AG20443 (cell line): Measurements from ENCODE around the gene PAX1.

Experiments
- DNase-seq: peaks from one replicate; pipeline ENCODE4 v3.0.0; 2012; ENCODE audit warnings: low spot score, mixed read lengths

Gene PAX1

GRCh38 chr20:21703717-21704407 is 1.6 kb upstream of the PAX1 start:
- DNase-seq, result no peak

DNA sequence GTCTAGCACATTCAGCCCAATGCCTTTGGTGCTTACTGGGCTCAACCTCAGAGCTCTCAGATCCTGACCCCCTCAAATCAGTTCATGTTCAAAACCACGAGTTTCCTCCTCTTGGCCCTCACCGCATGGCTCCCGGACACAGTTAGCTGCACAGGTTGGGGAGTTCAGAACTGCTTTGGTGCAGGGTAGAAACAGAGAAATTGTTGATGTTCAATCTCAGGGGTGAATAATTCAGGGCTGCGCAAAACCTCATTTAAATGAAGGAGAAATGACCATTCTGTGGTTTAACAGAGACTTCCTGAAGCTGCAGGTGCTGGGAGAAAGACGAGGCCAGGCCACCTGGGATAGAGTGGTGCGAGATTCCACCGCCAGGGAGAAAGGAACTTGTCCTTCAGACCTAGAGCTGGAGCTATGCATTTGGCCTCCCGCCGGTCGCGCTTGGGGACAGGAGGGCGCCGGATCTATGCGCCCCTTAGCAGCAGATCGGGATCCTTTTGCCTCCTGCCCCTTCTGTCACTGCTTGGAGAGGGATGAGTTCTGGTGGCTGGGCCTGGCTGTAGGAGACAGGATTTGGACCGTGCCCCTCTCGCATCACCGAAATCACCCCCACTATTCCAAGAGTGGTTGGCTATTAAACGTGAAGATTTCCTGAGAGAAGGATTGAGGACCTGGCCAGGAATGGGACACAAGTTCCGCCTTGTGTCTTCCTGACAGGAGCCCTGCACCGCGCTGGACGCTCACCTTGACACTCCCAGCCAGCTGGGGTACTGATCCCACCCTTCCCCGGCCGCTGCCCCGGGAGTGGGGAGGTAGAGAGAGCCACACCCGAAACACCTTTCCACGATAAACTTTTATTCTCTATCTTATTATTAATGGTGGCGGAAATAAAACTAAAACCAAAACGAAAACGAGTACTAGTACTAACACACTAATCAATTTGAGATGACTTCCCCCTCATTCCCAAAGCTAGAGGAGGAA is 767 bp upstream of the PAX1 start:
- DNase-seq, result no peak

DNA sequence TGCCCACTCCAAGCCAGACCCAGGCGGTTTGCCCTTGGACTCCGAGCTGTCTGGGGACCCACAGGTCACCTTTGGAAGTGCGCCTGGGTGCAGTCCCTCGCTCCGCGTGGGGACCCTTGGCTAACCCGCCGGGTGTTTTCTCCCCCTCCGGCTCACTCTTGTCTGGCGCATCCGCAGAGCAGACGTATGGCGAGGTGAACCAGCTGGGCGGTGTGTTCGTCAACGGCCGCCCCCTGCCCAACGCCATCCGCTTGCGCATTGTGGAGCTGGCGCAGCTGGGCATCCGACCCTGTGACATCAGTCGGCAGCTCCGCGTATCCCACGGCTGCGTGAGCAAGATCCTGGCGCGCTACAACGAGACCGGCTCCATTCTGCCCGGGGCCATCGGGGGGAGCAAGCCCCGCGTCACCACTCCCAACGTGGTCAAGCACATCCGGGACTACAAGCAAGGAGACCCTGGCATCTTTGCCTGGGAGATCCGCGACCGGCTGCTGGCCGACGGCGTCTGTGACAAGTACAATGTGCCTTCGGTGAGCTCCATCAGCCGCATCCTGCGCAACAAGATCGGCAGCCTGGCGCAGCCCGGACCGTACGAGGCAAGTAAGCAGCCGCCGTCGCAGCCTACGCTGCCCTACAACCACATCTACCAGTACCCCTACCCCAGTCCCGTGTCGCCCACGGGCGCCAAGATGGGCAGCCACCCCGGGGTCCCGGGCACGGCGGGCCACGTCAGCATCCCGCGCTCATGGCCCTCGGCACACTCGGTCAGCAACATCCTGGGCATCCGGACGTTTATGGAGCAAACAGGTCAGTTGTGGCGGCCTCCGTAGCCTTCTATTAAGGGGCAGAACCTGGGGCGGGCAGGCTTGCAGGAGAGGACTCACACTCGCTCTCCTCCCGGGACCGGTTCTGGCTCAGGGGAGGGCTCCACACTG is 1.1 kb downstream of the PAX1 start:
- no peak for DNase-seq

- DNase-seq, result no peak
Observed at GRCh38 chr20:21707267-21707666, 1.8 kb downstream of the PAX1 start.

DNA sequence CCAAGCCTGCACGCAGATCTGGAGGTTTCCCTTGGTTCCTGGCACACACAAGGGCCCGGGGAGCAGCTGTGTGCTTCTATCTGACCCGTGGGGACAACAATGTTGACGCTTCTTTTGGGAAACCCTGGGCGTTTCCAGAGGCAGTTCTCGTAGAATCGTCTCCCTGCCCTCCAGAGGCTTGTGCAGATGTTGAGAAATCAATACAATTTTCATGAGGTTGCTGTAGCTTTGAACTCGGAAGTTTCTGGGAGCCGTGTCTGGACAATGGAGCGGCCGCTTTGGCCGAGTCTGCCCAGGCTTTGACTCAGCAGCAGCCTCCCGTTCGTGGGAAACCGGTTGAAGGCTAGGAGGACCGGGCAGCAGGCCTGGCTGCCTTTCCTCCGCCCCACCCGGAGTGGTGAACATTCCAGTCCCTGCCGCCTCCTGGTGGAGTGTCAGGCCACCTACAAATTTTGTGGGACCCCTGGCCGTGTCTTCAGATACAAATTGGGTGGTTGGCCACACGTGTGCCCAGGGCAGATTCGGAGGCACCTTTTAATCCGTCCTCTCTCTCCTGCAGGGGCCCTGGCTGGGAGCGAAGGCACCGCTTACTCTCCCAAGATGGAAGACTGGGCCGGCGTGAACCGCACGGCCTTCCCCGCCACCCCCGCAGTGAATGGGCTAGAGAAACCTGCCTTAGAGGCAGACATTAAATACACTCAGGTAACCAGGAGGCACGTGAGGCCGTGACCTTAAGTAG is 2.7 kb downstream of the PAX1 start:
- no peak for DNase-seq

DNA sequence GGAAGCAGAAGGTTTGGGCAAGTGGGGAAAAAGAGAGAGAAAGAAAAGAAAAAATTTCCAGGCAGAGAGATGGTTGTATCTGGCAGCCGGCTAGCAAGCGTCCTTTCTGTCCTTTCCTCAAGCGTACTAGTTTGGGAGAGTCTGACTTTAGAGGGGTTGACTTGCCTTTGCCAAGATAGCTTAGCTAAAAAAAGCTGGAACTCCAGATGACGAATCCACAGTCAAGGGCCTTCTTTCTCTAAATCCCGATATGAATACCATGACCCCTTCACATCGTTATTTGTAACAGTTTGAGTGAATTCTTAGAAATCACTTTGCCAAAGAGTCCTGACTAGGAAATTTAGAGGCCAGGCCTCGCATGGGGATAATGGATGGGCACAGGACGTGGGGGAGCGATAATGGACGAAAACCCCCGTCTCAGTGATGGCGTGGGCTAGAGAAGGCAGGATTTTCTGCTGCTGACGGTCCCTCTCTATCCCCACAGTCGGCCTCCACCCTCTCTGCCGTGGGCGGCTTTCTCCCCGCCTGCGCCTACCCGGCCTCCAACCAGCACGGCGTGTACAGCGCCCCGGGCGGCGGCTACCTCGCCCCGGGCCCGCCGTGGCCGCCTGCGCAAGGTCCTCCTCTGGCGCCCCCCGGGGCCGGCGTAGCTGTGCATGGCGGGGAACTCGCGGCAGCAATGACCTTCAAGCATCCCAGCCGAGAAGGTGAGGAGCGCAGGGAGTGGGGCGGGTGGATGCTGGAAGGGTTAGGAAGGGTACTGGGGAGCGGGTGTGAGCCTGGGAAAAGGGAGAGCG is 3.5 kb downstream of the PAX1 start:
- DNase-seq, result no peak

- DNase-seq, result no peak
Observed at GRCh38 chr20:21709535-21709904, 4.1 kb downstream of the PAX1 start.

DNA sequence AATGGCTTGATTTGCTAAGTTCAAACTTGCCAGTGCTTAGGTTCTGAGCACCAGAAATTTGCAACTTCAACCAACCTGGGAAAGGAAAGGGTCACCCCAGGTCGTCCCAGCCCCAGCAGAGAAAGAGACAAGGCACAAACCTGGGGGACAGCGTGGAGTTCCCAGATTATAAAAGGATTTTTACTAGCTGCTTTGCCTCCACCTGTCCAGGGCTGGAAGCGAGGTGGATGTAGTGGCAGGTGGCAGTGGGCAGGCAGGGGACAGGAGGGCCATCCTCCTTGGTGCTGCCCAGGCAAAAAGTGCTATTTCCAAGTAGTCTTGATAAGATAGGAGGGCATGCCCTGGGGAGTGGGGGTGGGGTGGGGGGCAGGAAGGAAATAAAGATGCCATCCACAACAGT is 4.9 kb downstream of the PAX1 start:
- no peak for DNase-seq

DNA sequence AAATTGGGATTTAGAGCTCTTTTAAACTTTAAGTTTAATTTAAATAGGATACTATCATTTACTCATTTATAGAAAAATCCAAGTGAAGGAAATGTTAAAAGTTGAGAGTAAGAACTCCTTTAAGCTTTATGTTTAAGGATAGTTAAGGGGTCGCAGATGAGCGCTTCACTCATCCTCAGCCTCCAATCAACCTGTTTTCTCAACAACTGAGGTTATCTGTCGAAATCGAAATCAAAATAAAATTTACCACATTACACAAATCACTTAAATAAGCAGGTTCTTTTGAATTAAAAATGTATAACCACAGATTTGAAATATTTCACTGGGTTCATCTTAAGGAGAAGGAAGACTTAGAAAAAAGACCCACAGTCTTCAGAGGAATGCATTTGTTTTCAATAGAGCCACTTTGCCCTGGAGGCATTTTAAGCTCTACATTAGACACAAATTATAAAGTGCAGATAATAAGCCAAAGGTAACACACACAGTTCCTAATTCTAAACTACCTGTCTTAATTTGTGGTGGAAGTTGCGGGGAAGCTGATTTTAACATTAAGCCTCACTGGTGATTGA is 5.5 kb downstream of the PAX1 start:
- DNase-seq, result no peak

- no peak for DNase-seq
Observed at GRCh38 chr20:21712443-21713059, 7.1 kb downstream of the PAX1 start.

DNA sequence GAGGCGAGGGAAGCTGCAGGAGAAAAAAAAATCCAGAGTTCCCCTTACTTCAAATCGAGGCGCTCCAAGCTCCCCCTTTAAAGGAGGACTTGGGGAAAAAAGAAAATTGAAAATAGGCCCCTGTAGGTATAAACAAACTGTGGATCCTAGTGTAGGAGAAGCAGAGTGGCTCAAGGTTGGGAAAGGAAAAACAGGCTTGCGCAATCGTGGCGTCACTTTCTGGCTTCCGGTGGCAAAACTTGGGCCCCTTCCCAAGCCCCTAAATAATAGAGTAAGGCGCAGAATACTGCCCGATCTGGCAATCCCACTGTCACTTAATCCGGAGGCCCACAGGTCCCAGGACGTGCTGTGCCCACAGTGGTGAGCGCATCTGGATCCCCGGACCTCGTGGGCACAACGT is 8.0 kb downstream of the PAX1 start:
- no peak for DNase-seq

DNA sequence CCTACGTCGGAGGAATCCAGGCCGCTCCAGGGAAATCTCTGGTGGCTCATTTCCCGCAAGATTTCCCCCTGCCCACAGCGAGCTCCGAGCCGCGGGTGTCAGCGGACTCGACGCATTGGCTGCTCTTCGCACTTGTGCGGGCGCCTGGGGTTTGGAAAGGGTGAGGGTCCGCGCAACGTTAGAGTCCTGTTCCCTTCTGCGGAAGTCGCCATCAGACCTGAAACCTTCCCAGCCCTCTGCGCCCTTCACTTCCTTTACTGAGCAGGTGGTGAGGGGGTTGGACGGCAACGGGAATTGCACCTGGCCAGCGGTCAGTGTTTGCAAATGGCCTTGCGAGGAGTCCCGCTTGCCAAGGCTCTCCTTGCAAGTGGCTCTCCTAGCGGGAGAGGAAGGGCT is 8.4 kb downstream of the PAX1 start:
- no peak for DNase-seq

DNA sequence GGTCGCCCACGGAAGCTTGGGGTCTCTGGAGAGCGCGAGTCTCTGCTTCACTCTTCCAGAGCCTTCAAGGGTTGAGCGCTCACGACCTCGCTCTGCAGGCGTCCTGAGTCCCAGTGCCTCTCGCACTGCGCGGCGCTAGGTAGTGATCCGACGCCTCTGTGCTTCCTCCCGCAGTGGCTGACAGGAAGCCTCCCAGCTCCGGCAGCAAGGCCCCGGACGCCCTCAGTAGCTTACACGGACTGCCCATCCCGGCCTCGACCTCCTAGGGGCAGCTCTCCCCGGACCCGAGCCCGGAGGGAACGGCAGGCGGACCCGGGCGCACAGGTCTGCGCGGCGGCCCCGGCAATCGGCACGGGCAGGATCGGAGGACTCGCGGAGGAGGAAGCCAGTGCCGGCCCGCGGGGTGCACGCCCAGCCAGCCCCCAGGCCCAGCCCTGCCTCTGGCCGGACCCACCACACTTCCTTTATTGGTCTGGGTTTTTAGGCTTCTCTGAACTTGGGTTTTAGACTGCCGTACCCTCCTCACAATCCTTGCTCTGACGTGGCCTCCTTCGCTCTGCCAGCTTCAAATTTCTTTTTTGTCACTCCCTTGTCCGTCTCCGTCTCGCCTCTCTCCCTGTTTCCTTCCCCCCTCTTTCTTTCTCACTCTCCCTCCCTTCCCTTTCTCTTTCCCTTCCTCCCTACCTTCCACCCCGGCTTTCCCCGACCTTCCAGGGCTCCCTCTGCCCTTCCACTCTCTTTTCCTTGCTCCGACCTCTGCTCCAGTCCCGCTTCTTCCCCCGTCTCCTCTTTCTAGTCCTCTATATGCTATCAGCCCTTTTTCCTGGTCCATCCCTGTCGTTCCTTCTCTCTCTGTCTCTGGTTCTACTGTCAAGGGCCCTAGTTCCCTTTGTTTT is 9.1 kb downstream of the PAX1 start:
- no peak for DNase-seq

- no peak for DNase-seq
Observed at GRCh38 chr20:21715193-21715881, 9.9 kb downstream of the PAX1 start.

- DNase-seq, result peak; percentile 52
Observed at GRCh38 chr20:21719592-21720214, 14.2 kb downstream of the PAX1 start.

- DNase-seq, result no peak
Observed at GRCh38 chr20:21725892-21726291, 20.4 kb downstream of the PAX1 start.

DNA sequence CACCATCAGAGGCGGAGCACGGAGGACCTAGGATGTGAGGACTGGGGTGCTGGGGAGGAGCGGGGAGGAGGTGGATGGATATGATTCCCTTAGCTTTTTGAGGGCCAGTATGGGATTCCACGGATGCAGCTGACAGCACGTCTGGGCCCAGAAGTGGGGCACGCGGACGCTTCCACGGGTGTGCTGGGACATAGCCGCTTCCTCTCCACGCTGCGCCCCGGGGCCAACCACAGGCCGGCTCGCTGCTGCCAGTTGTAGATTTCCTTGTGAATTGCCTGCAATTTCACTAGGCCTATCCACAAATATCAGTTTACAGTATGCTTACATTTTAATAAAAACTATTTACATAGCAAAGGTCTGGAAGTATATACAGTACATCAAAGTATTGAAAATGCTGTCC is 23.9 kb downstream of the PAX1 start:
- DNase-seq, result no peak

- DNase-seq, result no peak
Observed at GRCh38 chr20:21739161-21739560, 33.7 kb downstream of the PAX1 start.
